ENCODE measurements around the gene RPL27A. TPM values are rescaled to one million over a fixed set of nuclear protein-coding genes. Genes with fewer than 3 reads are reported as not detected.

The RPL27A gene
- total and polyA plus RNA-seq, 2 donors (not counting 1 experiment from before 2014, with no cell fraction given), result 1,009 to 1,473 TPM

DNA sequence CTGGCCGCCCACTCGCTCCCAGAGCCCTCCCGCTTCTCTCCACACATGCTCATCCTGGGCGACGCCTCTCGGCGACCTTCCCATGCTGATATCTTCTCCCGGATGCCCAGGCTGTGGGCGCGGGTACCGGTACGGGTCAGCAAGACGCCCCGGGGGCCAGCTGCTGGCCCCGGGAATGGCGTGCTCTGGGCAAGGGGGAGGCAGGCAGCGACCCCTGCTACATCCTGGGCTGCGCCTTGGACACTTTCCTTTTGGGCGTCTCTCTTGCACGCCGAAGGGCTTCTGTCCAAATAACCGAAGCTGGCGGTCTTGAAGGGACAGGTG, 48.1 kb downstream of the RPL27A start:
- Histone ChIP-seq H4K20me1 (ENCODE audit: control insufficient read depth, insufficient read depth, low read length, poor library complexity, severe bottlenecking) (no peaks in the 10 kb centered on the region), H3K9ac (ENCODE audit: low read length) (no peak overlapping the region), H2AFZ (ENCODE audit: insufficient read depth, low read depth, low read length, poor library complexity, severe bottlenecking) (no peak overlapping the region), H3K27me3 (replicated peaks in 1 of 4; ENCODE audit: control extremely low read depth in 1 of 4, control insufficient read depth in 3 of 4, insufficient read depth in 4 of 4, low read length in 3 of 4) (peaks cover 0 to 5% (median 0%) of the 10 kb centered on the region in 4 experiments), H3K4me1 (ENCODE audit: control insufficient read depth in 2 of 2, insufficient read depth in 2 of 2, low read length in 2 of 2) (peaks cover 34 to 37% of the 10 kb centered on the region in 2 donors), H3K27ac (ENCODE audit: low read length in 2 of 2) (no peak overlapping the region), H3K4me3 (ENCODE audit: control extremely low read depth in 1 of 5, extremely low read depth in 1 of 5, insufficient read depth in 1 of 5, low read depth in 2 of 5, low read length in 4 of 5) (no peak overlapping the region), H3K4me2 (replicated peaks; ENCODE audit: low read depth, low read length, poor library complexity, severe bottlenecking) (no peak overlapping the region), H3K36me3 (replicated peaks in 1 of 2; ENCODE audit: control extremely low read depth in 1 of 2, control insufficient read depth in 1 of 2, extremely low read depth in 1 of 2, insufficient read depth in 2 of 2, low read length in 1 of 2) (no peaks in the 10 kb centered on the region), H3K9me3 (ENCODE audit: control extremely low read depth in 1 of 3, control insufficient read depth in 2 of 3, insufficient read depth in 1 of 3, low read length in 2 of 3) (no peaks in the 10 kb centered on the region), H3K79me2 (ENCODE audit: control insufficient read depth, insufficient read depth, low read length) (no peaks in the 10 kb centered on the region)
- H3K4me3 Mint-ChIP-seq, result no peak overlapping the region
- no peaks in the 10 kb centered on the region for H3K9me3 Mint-ChIP-seq (ENCODE audit: insufficient read depth)
- ATAC-seq (ENCODE audit: low read depth), result no peak
- ChIA-PET CTCF (no interaction called here), POLR2A (no interaction called here)
- peaks cover 32% of the 10 kb centered on the region for H3K4me1 Mint-ChIP-seq
- no peak for DNase-seq
- intact Hi-C loops (cut with micrococcal nuclease), result loop anchor here (5.0 kb wide), 1 partner anchor 48 kb away; the partner anchor contains the start of genes RPL27A and TRIM66
- no peak overlapping the region for H3K27ac Mint-ChIP-seq
- no peak for TF ChIP-seq EZH2 (IDR thresholded peaks at IDR 0.05; ENCODE audit: borderline replicate concordance, insufficient read depth, low read depth, low read length, poor library complexity, severe bottlenecking)
- TF ChIP-seq, protein P1, sequence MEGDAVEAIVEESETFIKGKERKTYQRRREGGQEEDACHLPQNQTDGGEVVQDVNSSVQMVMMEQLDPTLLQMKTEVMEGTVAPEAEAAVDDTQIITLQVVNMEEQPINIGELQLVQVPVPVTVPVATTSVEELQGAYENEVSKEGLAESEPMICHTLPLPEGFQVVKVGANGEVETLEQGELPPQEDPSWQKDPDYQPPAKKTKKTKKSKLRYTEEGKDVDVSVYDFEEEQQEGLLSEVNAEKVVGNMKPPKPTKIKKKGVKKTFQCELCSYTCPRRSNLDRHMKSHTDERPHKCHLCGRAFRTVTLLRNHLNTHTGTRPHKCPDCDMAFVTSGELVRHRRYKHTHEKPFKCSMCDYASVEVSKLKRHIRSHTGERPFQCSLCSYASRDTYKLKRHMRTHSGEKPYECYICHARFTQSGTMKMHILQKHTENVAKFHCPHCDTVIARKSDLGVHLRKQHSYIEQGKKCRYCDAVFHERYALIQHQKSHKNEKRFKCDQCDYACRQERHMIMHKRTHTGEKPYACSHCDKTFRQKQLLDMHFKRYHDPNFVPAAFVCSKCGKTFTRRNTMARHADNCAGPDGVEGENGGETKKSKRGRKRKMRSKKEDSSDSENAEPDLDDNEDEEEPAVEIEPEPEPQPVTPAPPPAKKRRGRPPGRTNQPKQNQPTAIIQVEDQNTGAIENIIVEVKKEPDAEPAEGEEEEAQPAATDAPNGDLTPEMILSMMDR (IDR thresholded peaks at IDR 0.05), result no peak
- WGBS (ENCODE audit: insufficient coverage), result 95% methylated on average over 22 of the region's 23 CpGs
- H3K27me3 Mint-ChIP-seq, result peaks cover 5% of the 10 kb centered on the region

- H3K27ac Mint-ChIP-seq, result peak overlapping the region; percentile 90
- ChIA-PET CTCF (interaction anchor here (0.7 to 1.2 kb wide), 4 partner anchors 8 to 182 kb away, joined by 3 to 4 read pairs (median 4); no protein-coding TSS in a partner anchor), POLR2A (interaction anchor here (0.8 to 1.4 kb wide), 3 partner anchors 12 to 49 kb away, joined by 3 to 6 read pairs (median 3); partner anchors contain the start of genes RPL27A and TRIM66)
- no peaks in the 10 kb centered on the region for H3K9me3 Mint-ChIP-seq (ENCODE audit: insufficient read depth)
- H3K4me1 Mint-ChIP-seq, result peaks cover 32% of the 10 kb centered on the region
- Histone ChIP-seq H2AFZ (ENCODE audit: insufficient read depth, low read depth, low read length, poor library complexity, severe bottlenecking) (peak overlapping the region; percentile 9), H3K4me2 (replicated peaks; ENCODE audit: low read depth, low read length, poor library complexity, severe bottlenecking) (peak overlapping the region; percentile 64), H3K36me3 (replicated peaks in 1 of 2; ENCODE audit: control extremely low read depth in 1 of 2, control insufficient read depth in 1 of 2, extremely low read depth in 1 of 2, insufficient read depth in 2 of 2, low read length in 1 of 2) (no peaks in the 10 kb centered on the region), H4K20me1 (ENCODE audit: control insufficient read depth, insufficient read depth, low read length, poor library complexity, severe bottlenecking) (no peaks in the 10 kb centered on the region), H3K4me3 (ENCODE audit: control extremely low read depth in 1 of 5, extremely low read depth in 1 of 5, insufficient read depth in 1 of 5, low read depth in 2 of 5, low read length in 4 of 5) (peak overlapping the region in 1 of 5 experiments; percentile 16), H3K27me3 (replicated peaks in 1 of 4; ENCODE audit: control extremely low read depth in 1 of 4, control insufficient read depth in 3 of 4, insufficient read depth in 4 of 4, low read length in 3 of 4) (peaks cover 0 to 5% (median 0%) of the 10 kb centered on the region in 4 experiments), H3K9me3 (ENCODE audit: control extremely low read depth in 1 of 3, control insufficient read depth in 2 of 3, insufficient read depth in 1 of 3, low read length in 2 of 3) (no peaks in the 10 kb centered on the region), H3K27ac (ENCODE audit: low read length in 2 of 2) (peak overlapping the region; percentile 73 to 86), H3K9ac (ENCODE audit: low read length) (peak overlapping the region; percentile 38), H3K79me2 (ENCODE audit: control insufficient read depth, insufficient read depth, low read length) (no peaks in the 10 kb centered on the region), H3K4me1 (ENCODE audit: control insufficient read depth in 2 of 2, insufficient read depth in 2 of 2, low read length in 2 of 2) (peaks cover 34 to 37% of the 10 kb centered on the region in 2 donors)
- H3K4me3 Mint-ChIP-seq, result peak overlapping the region; percentile 73
- peaks cover 5% of the 10 kb centered on the region for H3K27me3 Mint-ChIP-seq
- intact Hi-C loops (cut with micrococcal nuclease), result loop anchor here (5.0 kb wide), 1 partner anchor 49 kb away; the partner anchor contains the start of genes RPL27A and TRIM66
- TF ChIP-seq, protein P1 (IDR thresholded peaks at IDR 0.05), result no peak
- TF ChIP-seq EZH2 (IDR thresholded peaks at IDR 0.05; ENCODE audit: borderline replicate concordance, insufficient read depth, low read depth, low read length, poor library complexity, severe bottlenecking), result no peak
- ATAC-seq (ENCODE audit: low read depth) (peak; percentile 56), DNase-seq (peak; percentile 43)
- WGBS (ENCODE audit: insufficient coverage), result 0% methylated on average over 1 of the region's 3 CpGs
Observed at GRCh38 chr11:8731647-8732323, 49.2 kb downstream of the RPL27A start.

Measured in B cell (primary cell).